PC-3 (cell line): ENCODE results near the gene PUS7. TPM values are rescaled to one million over a fixed set of nuclear protein-coding genes. Genes with fewer than 3 reads are reported as not detected.

ENCODE experiments used
- ATAC-seq: fragments of 200-7000 bp; cut with Tn5 transposase; 2 replicates; pipeline ENCODE4 v1.9.1; 2020; ENCODE audit warnings: mild to moderate bottlenecking, moderate library complexity
- BruUV-seq: library from RNA; stranded (reverse); fragments of 400-500 nt; replicated peaks from 2 replicates; lab custom pipeline; 2021; lab: Mats Ljungman, UMichigan
- CTCF ChIA-PET: fragments of 300-600 bp; sonication (Branson Sonifier 250); formaldehyde crosslinking; loops from one replicate; lab custom pipeline; 2022; ENCODE audit warnings: antibody characterized with exemption; lab: Charles Lee
- POLR2A ChIA-PET: fragments of 300-600 bp; sonication (Branson Sonifier 250); formaldehyde crosslinking; loops from one replicate; lab custom pipeline; 2022; ENCODE audit warnings: antibody characterized with exemption; ENCODE audit not compliant: unreplicated experiment; lab: Charles Lee
- DNase-seq: peaks from one replicate; pipeline ENCODE4 v3.0.0-alpha.2; 2015
- H2AFZ ChIP-seq: fragments of 300-600 bp; sonication (generic); 2 replicates; pipeline ENCODE4 v1.6.0; 2016; ENCODE audit warnings: antibody characterized with exemption, low read length
- H3F3A ChIP-seq: fragments of 300-600 bp; sonication (generic); one replicate; pipeline ENCODE4 v1.6.0; 2017; ENCODE audit warnings: antibody characterized with exemption, low read length, control low read depth, mild to moderate bottlenecking; ENCODE audit not compliant: unreplicated experiment
- H3K27ac ChIP-seq: fragments of 300-600 bp; sonication (generic); 2 replicates; pipeline ENCODE4 v1.5.1; 2016; ENCODE audit warnings: mild to moderate bottlenecking, low read length
- H3K27me3 ChIP-seq: fragments of 300-600 bp; sonication (generic); 2 replicates; pipeline ENCODE4 v1.6.1; 2016; ENCODE audit warnings: low read length, mixed read lengths
- H3K36me3 ChIP-seq: fragments of 300-600 bp; sonication (generic); 2 replicates; pipeline ENCODE4 v1.6.1; 2016; ENCODE audit warnings: low read depth, mixed run types, low read length, mixed read lengths
- H3K4me1 ChIP-seq: fragments of 300-600 bp; sonication (generic); 2 replicates; pipeline ENCODE4 v1.5.1; 2016; ENCODE audit warnings: low read length; ENCODE audit not compliant: insufficient read depth
- H3K4me2 ChIP-seq: fragments of 300-600 bp; sonication (generic); 2 replicates; pipeline ENCODE4 v1.6.0; 2016; ENCODE audit warnings: low read length
- H3K4me3 ChIP-seq: fragments of 300-600 bp; sonication (generic); 2 replicates; pipeline ENCODE4 v1.5.1; 2016; ENCODE audit warnings: mild to moderate bottlenecking, low read length, mixed read lengths
- H3K79me2 ChIP-seq: fragments of 300-600 bp; sonication (generic); 2 replicates; pipeline ENCODE4 v1.6.1; 2017; ENCODE audit warnings: low read length, mixed read lengths
- H3K9ac ChIP-seq: fragments of 300-600 bp; sonication (generic); 2 replicates; pipeline ENCODE4 v1.6.0; 2016; ENCODE audit warnings: mild to moderate bottlenecking, low read length
- H3K9me2 ChIP-seq: fragments of 300-600 bp; sonication (generic); replicated peaks from 2 replicates; pipeline ENCODE4 v1.6.1; 2016; ENCODE audit warnings: mixed run types, low read length, mixed read lengths
- H3K9me3 ChIP-seq: fragments of 300-600 bp; sonication (generic); 2 replicates; pipeline ENCODE4 v1.6.1; 2016; ENCODE audit warnings: low read length, mixed read lengths
- H4K20me1 ChIP-seq: fragments of 300-600 bp; sonication (generic); 2 replicates; pipeline ENCODE4 v1.6.1; 2016; ENCODE audit warnings: low read length, mixed read lengths
- EZH2 ChIP-seq: fragments of 300-600 bp; sonication (generic); IDR thresholded peaks from one replicate; pipeline ENCODE4 v1.6.1; 2017; ENCODE audit warnings: antibody characterized with exemption, mild to moderate bottlenecking, low read length; ENCODE audit not compliant: unreplicated experiment
- EZH2phosphoT487 ChIP-seq: fragments of 300-600 bp; sonication (generic); IDR thresholded peaks from 2 replicates; pipeline ENCODE4 v1.6.1; 2018; ENCODE audit warnings: mild to moderate bottlenecking, antibody characterized with exemption, low read length, borderline replicate concordance
- intact Hi-C: fragments of 100-400 bp; cut with micrococcal nuclease; formaldehyde crosslinking; loops from 2 replicates; pipeline ENCODE4 v1.9.0; 2023
- total RNA-seq: library from RNA; depleted of rRNA; stranded (reverse); fragments of >200 nt; gene quantifications from 2 replicates; pipeline ENCODE4 v1.2.3, GENCODE V29; 2014
- TF ChIP-seq, protein P1 (sequence below): fragments of 300-600 bp; sonication (generic); conservative IDR thresholded peaks from 2 replicates; pipeline ENCODE4 v1.5.1; 2017; ENCODE audit warnings: antibody characterized with exemption, low read depth, mild to moderate bottlenecking, low read length

The PUS7 gene
- total RNA-seq, 1 experiment from 2014 or later: 37.2 TPM

DNA sequence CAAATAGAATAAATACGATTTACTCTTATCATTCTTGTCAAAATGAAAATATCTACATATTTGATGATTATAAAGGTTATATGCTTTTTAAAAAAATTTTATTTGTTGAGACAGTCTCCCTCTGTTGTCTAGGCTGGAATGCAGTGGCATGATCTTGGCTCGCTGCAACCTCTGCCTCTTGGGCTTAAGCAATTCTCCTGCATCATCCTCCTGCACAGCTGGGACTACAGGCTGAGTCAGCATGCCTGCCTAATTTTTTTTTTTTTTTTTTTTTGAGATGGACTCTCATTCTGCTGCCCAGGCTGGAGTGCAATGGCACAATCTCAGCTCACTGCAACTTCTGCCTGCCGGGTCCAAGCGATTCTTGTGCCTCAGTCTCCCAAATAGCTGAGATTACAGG lies 48.9 kb downstream of the PUS7 start:
- no peaks in the 10 kb centered on the region for H4K20me1 ChIP-seq
- no TSS peak for BruUV-seq
- intact Hi-C loops: no loop called here
- no peak overlapping the region for H3K9ac ChIP-seq
- no peaks in the 10 kb centered on the region for H3K9me2 ChIP-seq
- no peak overlapping the region for H3K4me2 ChIP-seq
- ATAC-seq (no peak), DNase-seq (no peak)
- TF ChIP-seq, protein P1, sequence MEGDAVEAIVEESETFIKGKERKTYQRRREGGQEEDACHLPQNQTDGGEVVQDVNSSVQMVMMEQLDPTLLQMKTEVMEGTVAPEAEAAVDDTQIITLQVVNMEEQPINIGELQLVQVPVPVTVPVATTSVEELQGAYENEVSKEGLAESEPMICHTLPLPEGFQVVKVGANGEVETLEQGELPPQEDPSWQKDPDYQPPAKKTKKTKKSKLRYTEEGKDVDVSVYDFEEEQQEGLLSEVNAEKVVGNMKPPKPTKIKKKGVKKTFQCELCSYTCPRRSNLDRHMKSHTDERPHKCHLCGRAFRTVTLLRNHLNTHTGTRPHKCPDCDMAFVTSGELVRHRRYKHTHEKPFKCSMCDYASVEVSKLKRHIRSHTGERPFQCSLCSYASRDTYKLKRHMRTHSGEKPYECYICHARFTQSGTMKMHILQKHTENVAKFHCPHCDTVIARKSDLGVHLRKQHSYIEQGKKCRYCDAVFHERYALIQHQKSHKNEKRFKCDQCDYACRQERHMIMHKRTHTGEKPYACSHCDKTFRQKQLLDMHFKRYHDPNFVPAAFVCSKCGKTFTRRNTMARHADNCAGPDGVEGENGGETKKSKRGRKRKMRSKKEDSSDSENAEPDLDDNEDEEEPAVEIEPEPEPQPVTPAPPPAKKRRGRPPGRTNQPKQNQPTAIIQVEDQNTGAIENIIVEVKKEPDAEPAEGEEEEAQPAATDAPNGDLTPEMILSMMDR: no peak
- no peak for TF ChIP-seq EZH2
- TF ChIP-seq EZH2phosphoT487: no peak
- peaks cover 8% of the 10 kb centered on the region; the same call in 1 of the 2 replicates for H3K36me3 ChIP-seq
- H3K9me3 ChIP-seq: no peaks in the 10 kb centered on the region
- no peaks in the 10 kb centered on the region for H3F3A ChIP-seq
- POLR2A ChIA-PET: no interaction called here
- no peak overlapping the region for H3K4me3 ChIP-seq
- H3K4me1 ChIP-seq: no peaks in the 10 kb centered on the region
- H3K27me3 ChIP-seq: no peaks in the 10 kb centered on the region
- H2AFZ ChIP-seq: no peak overlapping the region
- no peaks in the 10 kb centered on the region for H3K79me2 ChIP-seq
- no peak overlapping the region for H3K27ac ChIP-seq
- CTCF ChIA-PET: no interaction called here

DNA sequence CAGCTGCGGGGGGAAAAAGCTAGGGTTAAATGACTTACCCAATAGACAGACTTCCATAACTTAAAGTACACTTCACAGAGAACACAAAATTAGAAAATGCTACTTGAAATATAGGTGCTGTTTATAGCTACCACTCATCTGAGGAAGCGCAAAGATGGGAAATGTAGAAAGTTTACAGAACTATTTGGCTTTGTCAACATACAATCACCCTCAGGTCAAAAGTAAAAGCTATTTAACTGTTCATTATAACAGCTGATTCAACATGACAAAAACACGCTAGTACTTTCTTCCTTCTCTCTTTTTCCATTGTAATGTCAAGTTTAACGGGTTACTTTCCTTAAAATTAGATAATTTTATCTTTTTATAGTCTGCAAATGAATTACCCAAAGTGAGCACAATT lies 51.2 kb downstream of the PUS7 start:
- Histone ChIP-seq H3K4me2 (no peak overlapping the region), H3K9me2 (no peaks in the 10 kb centered on the region), H3K27me3 (no peaks in the 10 kb centered on the region), H3K79me2 (no peaks in the 10 kb centered on the region), H3K4me1 (no peaks in the 10 kb centered on the region), H2AFZ (no peak overlapping the region), H4K20me1 (no peaks in the 10 kb centered on the region), H3K9ac (no peak overlapping the region), H3K9me3 (no peaks in the 10 kb centered on the region), H3F3A (no peaks in the 10 kb centered on the region), H3K36me3 (peaks cover 3% of the 10 kb centered on the region; the same call in 1 of the 2 replicates), H3K4me3 (no peak overlapping the region), H3K27ac (no peak overlapping the region)
- no TSS peak for BruUV-seq
- no peak for DNase-seq
- intact Hi-C loops: no loop called here
- TF ChIP-seq, protein P1: no peak
- TF ChIP-seq EZH2phosphoT487 (no peak), EZH2 (no peak)
- ChIA-PET CTCF (no interaction called here), POLR2A (no interaction called here)
- no peak for ATAC-seq

DNA sequence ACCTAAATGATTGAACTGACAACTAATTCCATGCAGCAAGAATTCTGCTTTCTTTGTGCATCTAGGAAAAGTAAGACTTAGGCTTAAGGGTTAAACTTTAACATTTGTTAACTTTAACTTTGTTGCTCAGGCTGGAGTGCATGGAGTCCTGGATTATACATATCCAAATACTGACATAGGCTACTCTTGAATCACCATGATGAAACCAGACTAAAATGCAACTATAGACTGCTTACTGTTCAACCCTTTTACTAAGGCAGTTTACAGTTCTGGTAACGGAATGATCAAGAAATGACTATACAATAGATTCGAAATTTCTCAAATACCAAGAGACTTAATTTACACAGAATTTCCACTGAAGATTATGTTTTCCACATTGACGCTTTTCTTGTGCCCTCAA lies 52.0 kb downstream of the PUS7 start:
- Histone ChIP-seq H3K4me1 (no peaks in the 10 kb centered on the region), H3K4me3 (no peak overlapping the region), H4K20me1 (no peaks in the 10 kb centered on the region), H3K27me3 (no peaks in the 10 kb centered on the region), H3K9me2 (no peaks in the 10 kb centered on the region), H3K9me3 (no peaks in the 10 kb centered on the region), H3K79me2 (no peaks in the 10 kb centered on the region), H3K4me2 (no peak overlapping the region), H2AFZ (no peak overlapping the region), H3K9ac (no peak overlapping the region), H3K36me3 (peaks cover 5% of the 10 kb centered on the region), H3K27ac (no peak overlapping the region), H3F3A (no peaks in the 10 kb centered on the region)
- ChIA-PET POLR2A (no interaction called here), CTCF (no interaction called here)
- DNase-seq (no peak), ATAC-seq (no peak)
- TF ChIP-seq EZH2 (no peak), EZH2phosphoT487 (no peak)
- TF ChIP-seq, protein P1: no peak
- intact Hi-C loops: no loop called here
- no TSS peak for BruUV-seq
